Measurements from ENCODE around the gene SAMD13. TPM values are rescaled to one million over a fixed set of nuclear protein-coding genes. Genes with fewer than 3 reads are reported as not detected.

SAMD13 gene
- total and polyA plus RNA-seq, 2 of the 4 experiments (the other 2 are of a cell fraction) = 0.27 to 0.36 TPM

- intact Hi-C loops (cut with micrococcal nuclease) = no loop called here
- no peak overlapping the region for H2AFZ ChIP-seq (replicated peaks; ENCODE audit: low read length, poor library complexity)
Observed at GRCh38 chr1:84370831-84371394, 69.4 kb downstream of the SAMD13 start.

More at GRCh38 chr1:84370831-84371394, 69.4 kb downstream of the SAMD13 start:
- Histone ChIP-seq H3K9me1 (ENCODE audit: insufficient read depth, low read length) (peaks cover 6% of the 10 kb centered on the region; the same call in 1 of the 2 replicates), H3K56ac (ENCODE audit: extremely low read depth, insufficient read depth, low read length) (no peak overlapping the region), H3K9ac (ENCODE audit: low read depth, low read length) (no peak overlapping the region), H3K27me3 (ENCODE audit: control insufficient read depth, insufficient read depth, low read length) (no peaks in the 10 kb centered on the region), H4K5ac (ENCODE audit: low read depth, low read length) (peak overlapping the region; percentile 33; the same call in 1 of the 2 replicates), H3K4me2 (ENCODE audit: low read depth, low read length) (no peak overlapping the region), H2AK5ac (ENCODE audit: low read depth, low read length) (no peak overlapping the region), H4K8ac (ENCODE audit: low read depth in 2 of 2, low read length in 2 of 2) (peak overlapping the region in 1 of 2 experiments; percentile 59; a peak in 2 of 4 replicates), H3K18ac (ENCODE audit: low read depth, low read length) (peak overlapping the region; percentile 96; the same call in 1 of the 2 replicates), H2AK9ac (replicated peaks; ENCODE audit: low read depth, low read length, poor library complexity) (no peak overlapping the region), H3K23ac (ENCODE audit: low read depth, low read length) (no peak overlapping the region), H3K4me3 (ENCODE audit: insufficient read depth, low read depth, low read length) (no peak overlapping the region), H3K27ac (ENCODE audit: insufficient read depth, low read length) (no peak overlapping the region), H4K20me1 (ENCODE audit: insufficient read depth, low read length) (no peaks in the 10 kb centered on the region), H2BK120ac (ENCODE audit: low read depth, low read length) (peak overlapping the region; percentile 32; the same call in 1 of the 2 replicates), H2BK5ac (ENCODE audit: low read depth, low read length, poor library complexity, severe bottlenecking) (peak overlapping the region; percentile 60), H3K9me3 (ENCODE audit: control insufficient read depth, insufficient read depth, low read length) (0 out of 2 replicates have a peak, but pooled peaks cover 3% of the 10 kb centered on the region), H3K4me1 (ENCODE audit: control insufficient read depth, insufficient read depth, low read length) (peaks cover 7% of the 10 kb centered on the region), H3K14ac (replicated peaks; ENCODE audit: low read depth, low read length) (no peak overlapping the region), H3K4ac (ENCODE audit: low read depth, low read length) (no peak overlapping the region; the same call in 1 of the 2 replicates), H4K91ac (ENCODE audit: insufficient read depth, low read depth, low read length) (0 out of 2 replicates have a peak overlapping the region, but pooled peaks have one; percentile 2), H3K36me3 (ENCODE audit: control insufficient read depth, insufficient read depth, low read length) (no peaks in the 10 kb centered on the region), H2BK15ac (ENCODE audit: low read depth, low read length) (no peak overlapping the region), H2BK20ac (ENCODE audit: low read depth, low read length) (no peak overlapping the region), H3K79me1 (ENCODE audit: low read depth in 1 of 2, low read length in 2 of 2) (no peaks in the 10 kb centered on the region)
- CTCF ChIA-PET = no interaction called here
- dilution Hi-C loops (cut with HindIII; ENCODE audit: low sequenced_read_pairs, unreplicated experiment) = no loop called here
- 23% methylated on average over 3 of the region's 4 CpGs; no CpG with 5 or more reads in 1 of the 2 experiments for WGBS, 2 experiments (ENCODE audit: extremely low coverage in 2 of 2, insufficient read length in 1 of 2)
- TF ChIP-seq, protein P1, sequence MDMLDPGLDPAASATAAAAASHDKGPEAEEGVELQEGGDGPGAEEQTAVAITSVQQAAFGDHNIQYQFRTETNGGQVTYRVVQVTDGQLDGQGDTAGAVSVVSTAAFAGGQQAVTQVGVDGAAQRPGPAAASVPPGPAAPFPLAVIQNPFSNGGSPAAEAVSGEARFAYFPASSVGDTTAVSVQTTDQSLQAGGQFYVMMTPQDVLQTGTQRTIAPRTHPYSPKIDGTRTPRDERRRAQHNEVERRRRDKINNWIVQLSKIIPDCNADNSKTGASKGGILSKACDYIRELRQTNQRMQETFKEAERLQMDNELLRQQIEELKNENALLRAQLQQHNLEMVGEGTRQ (IDR thresholded peaks at IDR 0.05; ENCODE audit: low read depth, low read length) = no peak
- TF ChIP-seq, protein P2, sequence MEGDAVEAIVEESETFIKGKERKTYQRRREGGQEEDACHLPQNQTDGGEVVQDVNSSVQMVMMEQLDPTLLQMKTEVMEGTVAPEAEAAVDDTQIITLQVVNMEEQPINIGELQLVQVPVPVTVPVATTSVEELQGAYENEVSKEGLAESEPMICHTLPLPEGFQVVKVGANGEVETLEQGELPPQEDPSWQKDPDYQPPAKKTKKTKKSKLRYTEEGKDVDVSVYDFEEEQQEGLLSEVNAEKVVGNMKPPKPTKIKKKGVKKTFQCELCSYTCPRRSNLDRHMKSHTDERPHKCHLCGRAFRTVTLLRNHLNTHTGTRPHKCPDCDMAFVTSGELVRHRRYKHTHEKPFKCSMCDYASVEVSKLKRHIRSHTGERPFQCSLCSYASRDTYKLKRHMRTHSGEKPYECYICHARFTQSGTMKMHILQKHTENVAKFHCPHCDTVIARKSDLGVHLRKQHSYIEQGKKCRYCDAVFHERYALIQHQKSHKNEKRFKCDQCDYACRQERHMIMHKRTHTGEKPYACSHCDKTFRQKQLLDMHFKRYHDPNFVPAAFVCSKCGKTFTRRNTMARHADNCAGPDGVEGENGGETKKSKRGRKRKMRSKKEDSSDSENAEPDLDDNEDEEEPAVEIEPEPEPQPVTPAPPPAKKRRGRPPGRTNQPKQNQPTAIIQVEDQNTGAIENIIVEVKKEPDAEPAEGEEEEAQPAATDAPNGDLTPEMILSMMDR (conservative IDR thresholded peaks at IDR 0.05; ENCODE audit: low read depth, low read length) = no peak
- no peak for TF ChIP-seq SMC3 (IDR thresholded peaks at IDR 0.05; ENCODE audit: low read depth, low read length)
- TF ChIP-seq BHLHE40 (IDR thresholded peaks at IDR 0.05; ENCODE audit: low read depth, low read length) = peak; percentile 80
- no peak for TF ChIP-seq MAFK (IDR thresholded peaks at IDR 0.05; ENCODE audit: low read depth, low read length)
- TF ChIP-seq MXI1 (IDR thresholded peaks at IDR 0.05; ENCODE audit: borderline replicate concordance, low read depth, low read length) = no peak
- TF ChIP-seq, protein P3, sequence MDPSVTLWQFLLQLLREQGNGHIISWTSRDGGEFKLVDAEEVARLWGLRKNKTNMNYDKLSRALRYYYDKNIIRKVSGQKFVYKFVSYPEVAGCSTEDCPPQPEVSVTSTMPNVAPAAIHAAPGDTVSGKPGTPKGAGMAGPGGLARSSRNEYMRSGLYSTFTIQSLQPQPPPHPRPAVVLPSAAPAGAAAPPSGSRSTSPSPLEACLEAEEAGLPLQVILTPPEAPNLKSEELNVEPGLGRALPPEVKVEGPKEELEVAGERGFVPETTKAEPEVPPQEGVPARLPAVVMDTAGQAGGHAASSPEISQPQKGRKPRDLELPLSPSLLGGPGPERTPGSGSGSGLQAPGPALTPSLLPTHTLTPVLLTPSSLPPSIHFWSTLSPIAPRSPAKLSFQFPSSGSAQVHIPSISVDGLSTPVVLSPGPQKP (IDR thresholded peaks at IDR 0.05; ENCODE audit: borderline replicate concordance, low read depth, low read length) = no peak
- TF ChIP-seq RAD21 (IDR thresholded peaks at IDR 0.05; ENCODE audit: low read length) = no peak
- POLR2A ChIA-PET (ENCODE audit: unreplicated experiment) = no interaction called here
- in situ Hi-C loops (cut with MboI; ENCODE audit: low sequenced_read_pairs) = no loop called here
- peak; percentile 67 for ATAC-seq (ENCODE audit: low read depth)
- peak; percentile 88 for DNase-seq
- no TSS peak for BruUV-seq (replicated peaks)
